GM23338 (cell line): ENCODE measurements around the gene MAP3K4. TPM values are rescaled to one million over a fixed set of nuclear protein-coding genes. Genes with fewer than 3 reads are reported as not detected.
A peak's percentile ranks its signal among the peaks of the same experiment; 100 is the strongest.

ENCODE experiments used
- ATAC-seq: fragments of 200-7000 bp; cut with Tn5 transposase; 3 replicates; pipeline ENCODE4 v1.9.1; 2020
- DNase-seq: peaks from one replicate; pipeline ENCODE4 v3.0.0-alpha.2; 2015; ENCODE audit warnings: low spot score
- H2AFZ ChIP-seq: fragments of 200-600 bp; sonication (generic); 2 replicates; pipeline ENCODE4 v1.8.0; 2016; ENCODE audit warnings: antibody characterized with exemption, mild to moderate bottlenecking, moderate library complexity
- H3F3A ChIP-seq: fragments of 200-600 bp; sonication (generic); replicated peaks from 2 replicates; pipeline ENCODE4 v1.8.0; 2017; ENCODE audit warnings: antibody characterized with exemption, mixed run types, low read depth
- H3K27ac ChIP-seq: fragments of 200-600 bp; sonication (generic); 2 replicates; pipeline ENCODE4 v1.6.1; 2016; ENCODE audit warnings: low read depth
- H3K27me3 ChIP-seq: fragments of 200-600 bp; sonication (generic); 2 replicates; pipeline ENCODE4 v1.8.0; 2016; ENCODE audit warnings: mild to moderate bottlenecking, mixed run types, moderate library complexity; ENCODE audit not compliant: insufficient read depth
- H3K36me3 ChIP-seq: fragments of 200-600 bp; sonication (generic); 2 replicates; pipeline ENCODE4 v1.8.0; 2016; ENCODE audit warnings: mild to moderate bottlenecking; ENCODE audit not compliant: insufficient read depth
- H3K4me1 ChIP-seq: fragments of 200-600 bp; sonication (generic); 2 replicates; pipeline ENCODE4 v1.8.0; 2016; ENCODE audit warnings: mild to moderate bottlenecking, moderate library complexity; ENCODE audit not compliant: insufficient read depth
- H3K4me2 ChIP-seq: fragments of 200-600 bp; sonication (generic); 2 replicates; pipeline ENCODE4 v1.7.1; 2017; ENCODE audit warnings: mixed run types
- H3K4me3 ChIP-seq: fragments of 200-600 bp; sonication (generic); 2 replicates; pipeline ENCODE4 v1.6.1; 2016; ENCODE audit warnings: mixed run types
- H3K79me2 ChIP-seq: fragments of 200-600 bp; sonication (generic); replicated peaks from 2 replicates; pipeline ENCODE4 v1.8.0; 2017; ENCODE audit warnings: mild to moderate bottlenecking; ENCODE audit not compliant: insufficient read depth
- H3K9me2 ChIP-seq: fragments of 200-600 bp; sonication (generic); 2 replicates; pipeline ENCODE4 v1.8.0; 2017; ENCODE audit not compliant: insufficient read depth
- H4K20me1 ChIP-seq: fragments of 200-600 bp; sonication (generic); replicated peaks from 2 replicates; pipeline ENCODE4 v1.8.0; 2017; ENCODE audit warnings: mild to moderate bottlenecking; ENCODE audit not compliant: insufficient read depth
- H3K27ac Mint-ChIP-seq: 2 replicates; pipeline ENCODE4 v1.8.0; 2020; ENCODE audit warnings: inconsistent platforms, mild to moderate bottlenecking, moderate library complexity, mixed read lengths
- H3K27me3 Mint-ChIP-seq: 3 replicates; pipeline ENCODE4 v1.8.0; 2022; ENCODE audit warnings: low read depth, mild to moderate bottlenecking, moderate library complexity, mixed read lengths, inconsistent platforms; ENCODE audit not compliant: insufficient read depth, poor library complexity
- H3K36me3 Mint-ChIP-seq: 3 replicates; pipeline ENCODE4 v1.8.0; 2021; ENCODE audit warnings: low read depth, mild to moderate bottlenecking, inconsistent platforms, moderate library complexity, mixed read lengths
- H3K4me1 Mint-ChIP-seq: 3 replicates; pipeline ENCODE4 v1.8.0; 2020; ENCODE audit warnings: mild to moderate bottlenecking, inconsistent platforms, mixed read lengths
- H3K4me3 Mint-ChIP-seq: 3 replicates; pipeline ENCODE4 v1.8.0; 2021; ENCODE audit warnings: moderate library complexity, mild to moderate bottlenecking, inconsistent platforms, mixed read lengths
- H3K9me3 Mint-ChIP-seq: 3 replicates; pipeline ENCODE4 v1.8.0; 2020; ENCODE audit warnings: moderate library complexity, mild to moderate bottlenecking, inconsistent platforms, mixed read lengths
- CREB1 ChIP-seq: fragments of 250-450 bp; sonication (Bioruptor Pico); IDR thresholded peaks from 2 replicates; pipeline ENCODE4 v1.5.0; 2020; ENCODE audit warnings: low read depth, mild to moderate bottlenecking, moderate library complexity
- EZH2 ChIP-seq: fragments of 200-600 bp; sonication (generic); IDR thresholded peaks from one replicate; pipeline ENCODE4 v1.8.0; 2017; ENCODE audit warnings: antibody characterized with exemption, mild to moderate bottlenecking, low read depth; ENCODE audit not compliant: unreplicated experiment
- EZH2phosphoT487 ChIP-seq: fragments of 200-600 bp; sonication (generic); IDR thresholded peaks from one replicate; pipeline ENCODE4 v1.8.1; 2018; ENCODE audit warnings: antibody characterized with exemption; ENCODE audit not compliant: unreplicated experiment
- JUNB ChIP-seq: IDR thresholded peaks from one replicate; pipeline ENCODE4 v1.6.1; 2016; ENCODE audit warnings: antibody characterized with exemption; ENCODE audit not compliant: unreplicated experiment
- POLR2AphosphoS5 ChIP-seq: IDR thresholded peaks from 2 replicates; pipeline ENCODE4 v1.6.1; 2016; ENCODE audit warnings: antibody characterized with exemption, low read depth
- REST ChIP-seq: IDR thresholded peaks from one replicate; pipeline ENCODE4 v1.6.1; 2018; ENCODE audit warnings: antibody characterized with exemption; ENCODE audit not compliant: unreplicated experiment
- ZNF331 ChIP-seq: fragments of 250-450 bp; sonication (Bioruptor Pico); IDR thresholded peaks from 2 replicates; pipeline ENCODE4 v1.5.0; 2020; ENCODE audit warnings: low read depth, mild to moderate bottlenecking, moderate library complexity
- polyA plus RNA-seq: library from polyadenylated mRNA; unstranded; fragments of >200 nt; fragmentation: Nextera tagmentation; extraction: Ambion mirVana; gene quantifications from 2 replicates; pipeline ENCODE4 v1.2.1, GENCODE V29; 2016
- total RNA-seq: library from RNA; depleted of rRNA; stranded (reverse); fragments of >200 nt; shearing (Covaris generic); gene quantifications from 2 replicates; pipeline ENCODE4 v1.2.3, GENCODE V29; 2014
- TF ChIP-seq, protein P1 (sequence below), 2 experiments: fragments of 200-600 bp in 1 of 2; sonication (generic) in 1 of 2; conservative IDR thresholded peaks; 2 replicates each; pipeline versions ENCODE4 v1.5.1 to v1.6.1; 2016 to 2017; ENCODE audit warnings: antibody characterized with exemption in 2 of 2, low read depth in 2 of 2, mild to moderate bottlenecking in 2 of 2, moderate library complexity in 1 of 2

Gene MAP3K4
- total and polyA plus RNA-seq, 2 experiments from 2014 or later: 44.4 to 48.8 TPM

DNA sequence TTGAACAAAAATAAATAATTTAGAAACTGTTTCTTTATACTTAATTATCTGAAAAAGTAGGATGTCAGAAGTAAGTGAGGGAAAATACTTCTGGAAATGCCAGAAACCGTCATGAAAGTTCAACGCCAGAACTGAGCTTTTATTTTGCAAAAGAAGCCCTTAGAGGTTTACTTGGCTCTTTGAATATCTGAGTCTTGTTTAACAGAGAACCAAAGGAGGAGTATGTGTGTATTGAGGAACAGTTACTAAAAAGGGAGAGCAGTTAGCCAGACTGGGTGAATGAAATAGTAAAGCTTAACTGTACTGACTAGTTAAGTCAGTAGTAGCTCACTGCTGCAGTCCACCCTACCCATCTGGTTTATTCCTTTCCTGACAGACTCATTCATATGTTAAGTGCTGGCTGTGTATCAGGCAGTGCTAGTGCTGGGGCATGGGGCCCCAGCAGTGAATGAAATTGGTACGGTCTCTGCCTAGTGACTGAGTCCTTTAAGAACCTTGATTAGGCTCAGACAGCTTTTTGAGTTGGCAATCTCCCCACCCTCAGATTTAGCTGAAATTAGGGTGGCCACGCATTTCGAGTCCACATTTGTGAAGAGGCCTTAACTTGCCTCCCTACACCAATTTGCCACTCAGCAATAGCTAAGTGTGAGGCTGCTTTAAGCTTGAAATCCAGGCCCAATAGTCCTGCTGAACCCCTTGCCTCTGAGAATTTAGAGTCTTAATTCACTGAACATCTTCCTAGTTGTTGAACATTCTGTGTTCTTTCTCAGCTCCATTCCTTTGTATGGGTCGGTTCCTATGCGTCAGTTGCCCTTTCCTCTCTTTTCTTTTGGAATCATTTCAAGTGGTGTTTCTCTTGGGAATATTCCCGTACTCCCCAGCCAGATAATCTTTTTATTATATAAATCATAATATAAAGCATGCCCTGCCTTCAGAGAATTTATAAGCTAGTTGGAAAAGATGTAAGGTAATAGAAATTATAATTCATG, 20.2 kb downstream of the MAP3K4 start:
- peak overlapping the region; percentile 65 for H3K4me3 Mint-ChIP-seq
- Histone ChIP-seq H4K20me1 (no peaks in the 10 kb centered on the region), H3K4me2 (peak overlapping the region; percentile 68), H3K36me3 (no peaks in the 10 kb centered on the region), H3K9me2 (no peaks in the 10 kb centered on the region), H3F3A (no peaks in the 10 kb centered on the region), H3K4me1 (peaks cover 48% of the 10 kb centered on the region), H2AFZ (no peak overlapping the region), H3K27me3 (no peaks in the 10 kb centered on the region), H3K79me2 (peaks cover 82% of the 10 kb centered on the region), H3K4me3 (peak overlapping the region; percentile 41), H3K27ac (peak overlapping the region; percentile 80)
- TF ChIP-seq JUNB (no peak), POLR2AphosphoS5 (no peak), EZH2phosphoT487 (no peak)
- H3K4me1 Mint-ChIP-seq: peaks cover 74% of the 10 kb centered on the region
- peaks cover 7% of the 10 kb centered on the region; the same call in 1 of the 3 replicates for H3K36me3 Mint-ChIP-seq
- DNase-seq (peak; percentile 89), ATAC-seq (peak; percentile 99)
- H3K9me3 Mint-ChIP-seq: no peaks in the 10 kb centered on the region
- H3K27me3 Mint-ChIP-seq: peaks cover 4% of the 10 kb centered on the region
- peak overlapping the region; percentile 96 for H3K27ac Mint-ChIP-seq

- Histone ChIP-seq H3K36me3 (no peaks in the 10 kb centered on the region), H3K4me3 (no peak overlapping the region), H2AFZ (no peak overlapping the region), H3K4me1 (peaks cover 48% of the 10 kb centered on the region), H3K27me3 (no peaks in the 10 kb centered on the region), H3K79me2 (peaks cover 82% of the 10 kb centered on the region), H4K20me1 (no peaks in the 10 kb centered on the region), H3K27ac (no peak overlapping the region), H3K9me2 (no peaks in the 10 kb centered on the region), H3F3A (no peaks in the 10 kb centered on the region), H3K4me2 (peak overlapping the region; percentile 68; the same call in 1 of the 2 replicates)
- DNase-seq (peak; percentile 50), ATAC-seq (peak; percentile 22)
- Mint-ChIP-seq H3K9me3 (no peaks in the 10 kb centered on the region), H3K27me3 (peaks cover 4% of the 10 kb centered on the region), H3K4me3 (no peak overlapping the region), H3K27ac (peak overlapping the region; percentile 96), H3K4me1 (peaks cover 70% of the 10 kb centered on the region), H3K36me3 (peaks cover 7% of the 10 kb centered on the region; the same call in 1 of the 3 replicates)
- no peak for TF ChIP-seq REST
- TF ChIP-seq ZNF331 (CRISPR knock-in tag): no peak
- TF ChIP-seq, protein P1, sequence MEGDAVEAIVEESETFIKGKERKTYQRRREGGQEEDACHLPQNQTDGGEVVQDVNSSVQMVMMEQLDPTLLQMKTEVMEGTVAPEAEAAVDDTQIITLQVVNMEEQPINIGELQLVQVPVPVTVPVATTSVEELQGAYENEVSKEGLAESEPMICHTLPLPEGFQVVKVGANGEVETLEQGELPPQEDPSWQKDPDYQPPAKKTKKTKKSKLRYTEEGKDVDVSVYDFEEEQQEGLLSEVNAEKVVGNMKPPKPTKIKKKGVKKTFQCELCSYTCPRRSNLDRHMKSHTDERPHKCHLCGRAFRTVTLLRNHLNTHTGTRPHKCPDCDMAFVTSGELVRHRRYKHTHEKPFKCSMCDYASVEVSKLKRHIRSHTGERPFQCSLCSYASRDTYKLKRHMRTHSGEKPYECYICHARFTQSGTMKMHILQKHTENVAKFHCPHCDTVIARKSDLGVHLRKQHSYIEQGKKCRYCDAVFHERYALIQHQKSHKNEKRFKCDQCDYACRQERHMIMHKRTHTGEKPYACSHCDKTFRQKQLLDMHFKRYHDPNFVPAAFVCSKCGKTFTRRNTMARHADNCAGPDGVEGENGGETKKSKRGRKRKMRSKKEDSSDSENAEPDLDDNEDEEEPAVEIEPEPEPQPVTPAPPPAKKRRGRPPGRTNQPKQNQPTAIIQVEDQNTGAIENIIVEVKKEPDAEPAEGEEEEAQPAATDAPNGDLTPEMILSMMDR (conservative IDR thresholded peaks at IDR 0.05; ENCODE audit: low read depth in 2 of 2): no peak
- TF ChIP-seq POLR2AphosphoS5: no peak
- TF ChIP-seq CREB1 (CRISPR knock-in tag): no peak
- TF ChIP-seq EZH2: no peak
These were observed 22.1 kb downstream of the MAP3K4 start for GRCh38 chr6:161013695-161014094.
